ENCODE data around the gene SH3BGRL2.
"Not testable (repeated sequence)": the region's sequence is repeated elsewhere in the genome, so short reads cannot be mapped to it uniquely, and the experiment has no call there.

Gene SH3BGRL2

DNA sequence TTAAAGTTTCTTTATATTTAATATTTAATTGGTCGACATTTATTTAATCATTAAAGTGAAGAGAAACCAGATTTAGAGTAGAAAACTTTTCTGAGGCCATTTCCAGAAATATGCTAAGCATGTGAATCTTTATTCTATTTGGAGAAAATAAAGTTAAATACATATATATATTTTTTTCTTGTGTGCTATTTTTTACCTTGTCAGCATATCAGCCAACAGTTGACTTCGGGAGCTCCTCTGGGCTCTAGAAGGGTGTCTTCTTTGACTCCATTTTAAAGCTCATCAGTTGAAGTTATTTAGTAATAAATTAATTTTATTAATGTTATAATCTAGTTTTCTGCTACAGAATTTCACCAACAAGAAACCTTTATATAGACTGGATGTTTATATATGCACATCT is 73.1 kb downstream of the SH3BGRL2 start:
- FAIRE-seq = no peak

DNA sequence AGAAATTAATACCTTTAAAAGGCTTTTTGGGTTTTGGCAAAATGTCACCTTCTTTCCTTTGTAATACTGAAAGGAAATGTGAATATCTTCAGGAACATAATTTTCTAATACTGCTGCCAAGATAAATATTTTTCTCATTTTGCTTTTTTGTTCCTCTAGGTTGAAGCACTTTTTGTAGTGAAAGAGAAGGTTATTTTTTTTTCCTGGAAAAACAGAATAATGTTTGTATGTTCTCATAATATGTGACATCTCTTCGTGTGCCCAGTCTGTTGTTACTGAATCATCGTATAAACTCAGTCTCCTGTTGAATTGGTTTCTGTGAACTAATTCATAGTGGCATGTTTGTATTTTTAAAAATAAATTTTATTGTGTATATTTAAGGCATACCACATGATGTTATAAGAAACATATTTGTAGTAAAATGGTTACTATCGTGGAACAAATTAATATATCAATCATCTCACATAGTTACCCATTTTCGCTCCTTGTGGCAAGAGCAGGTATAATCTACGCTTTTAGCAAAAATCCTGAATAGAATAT is 74.4 kb downstream of the SH3BGRL2 start:
- FAIRE-seq = peak; percentile 45

DNA sequence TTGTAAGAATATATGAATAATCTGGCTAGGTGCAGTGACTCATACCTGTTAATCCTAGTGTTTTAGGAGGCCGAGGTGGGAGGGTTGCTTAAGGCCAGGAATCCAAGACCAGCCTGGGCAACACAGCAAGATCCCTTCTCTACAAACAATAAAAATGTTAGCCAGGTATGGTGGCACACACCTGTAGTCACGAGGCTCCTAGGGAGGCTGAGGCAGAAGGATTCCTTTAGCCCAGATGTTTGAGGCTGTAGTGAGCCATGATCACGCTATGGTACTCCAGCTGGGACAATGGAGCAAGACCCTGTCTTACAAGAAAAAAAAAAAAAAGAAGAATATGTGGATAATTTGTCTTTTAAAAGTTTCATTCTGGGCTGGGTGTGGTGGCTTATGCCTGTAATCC is 75.4 kb downstream of the SH3BGRL2 start:
- no peak for FAIRE-seq

DNA sequence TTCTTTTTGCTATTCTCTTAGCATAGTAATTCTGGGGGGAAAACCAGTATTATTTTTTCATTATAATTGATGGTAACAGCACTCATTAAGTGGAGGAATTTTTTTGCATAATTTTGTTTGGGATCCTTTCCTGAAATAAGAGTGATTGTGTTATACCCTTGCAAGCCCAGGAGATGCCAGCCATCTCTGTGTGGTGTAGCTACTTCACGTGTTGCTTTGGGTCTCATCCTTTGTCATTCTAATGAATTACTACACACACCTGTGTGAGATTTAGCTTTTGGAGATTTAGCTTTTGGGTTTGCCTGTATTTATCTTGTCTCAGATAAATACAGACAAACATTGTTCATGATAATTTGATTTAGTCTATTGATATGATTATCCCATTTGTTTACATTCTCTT is 76.5 kb downstream of the SH3BGRL2 start:
- no peak for FAIRE-seq

DNA sequence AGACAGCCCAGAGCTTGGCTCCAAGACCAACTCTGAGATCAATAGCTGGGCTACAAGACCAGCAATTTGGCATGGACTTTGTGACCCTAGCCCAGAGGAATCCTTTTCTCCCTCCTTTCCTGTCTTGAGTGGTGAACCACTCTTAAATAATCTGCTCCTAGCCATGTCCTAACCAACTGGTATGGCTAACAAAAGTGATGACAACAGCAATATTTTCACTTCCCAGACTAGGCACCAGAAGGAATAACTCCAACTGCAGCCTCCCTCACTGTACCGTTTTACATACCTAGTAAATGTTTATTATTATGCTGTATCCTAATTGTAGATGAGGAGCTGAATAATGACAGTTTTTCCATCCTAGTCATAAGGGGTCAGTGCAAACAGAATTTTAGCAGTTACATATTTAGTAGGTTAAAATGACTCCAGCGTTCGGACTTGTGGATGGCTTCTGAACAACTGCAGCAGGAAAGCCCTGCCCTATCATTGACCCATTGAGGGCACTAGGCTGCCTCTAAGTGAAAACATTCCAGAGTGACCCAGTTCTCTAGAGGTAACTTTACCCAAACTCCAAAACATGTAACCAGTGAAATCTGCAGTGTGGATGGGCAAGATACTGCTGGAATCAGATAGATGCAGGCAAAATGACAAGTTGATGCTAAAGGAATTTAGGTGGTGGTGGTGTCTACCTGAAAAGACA is 77.1 kb downstream of the SH3BGRL2 start:
- FAIRE-seq = no peak

DNA sequence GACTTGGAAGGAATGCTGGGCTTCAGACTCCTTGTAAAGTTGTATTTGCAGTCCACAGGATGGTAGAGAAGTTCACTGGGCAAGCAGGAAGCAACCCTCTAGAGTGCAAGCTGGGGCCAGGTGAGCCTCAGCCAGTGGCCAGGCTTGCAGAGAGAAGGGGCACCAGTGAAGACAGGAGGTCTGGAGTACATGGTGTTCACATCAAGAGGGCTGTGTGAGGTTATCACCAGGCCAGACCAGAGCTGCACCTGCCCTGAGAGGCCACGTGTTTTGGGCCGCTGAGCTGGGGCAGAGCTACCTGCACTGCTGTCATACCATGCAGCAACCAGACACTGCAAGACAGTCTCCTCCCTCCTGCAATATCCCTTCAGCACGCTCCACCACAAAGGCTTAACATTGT is 79.0 kb downstream of the SH3BGRL2 start:
- no peak for FAIRE-seq

DNA sequence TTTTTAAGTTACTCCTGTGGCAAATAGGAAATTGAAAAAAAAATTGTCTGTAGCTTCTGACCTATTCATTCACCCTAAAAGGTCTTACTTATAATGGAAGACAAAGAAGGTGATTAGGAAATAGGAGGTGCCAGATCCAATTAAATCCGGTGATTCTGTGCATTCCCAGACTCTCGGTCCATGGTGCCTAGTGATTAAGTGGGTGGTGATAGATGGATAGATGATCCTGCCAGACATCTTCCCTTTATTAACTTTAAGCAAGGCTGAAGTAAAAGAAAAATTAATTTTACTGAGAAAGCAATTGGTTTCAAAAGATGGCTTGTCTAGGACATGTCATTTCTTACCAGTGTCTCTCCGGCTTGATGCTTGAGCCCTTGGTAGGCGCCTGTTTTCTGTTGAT is 80.0 kb downstream of the SH3BGRL2 start:
- no peak for FAIRE-seq

DNA sequence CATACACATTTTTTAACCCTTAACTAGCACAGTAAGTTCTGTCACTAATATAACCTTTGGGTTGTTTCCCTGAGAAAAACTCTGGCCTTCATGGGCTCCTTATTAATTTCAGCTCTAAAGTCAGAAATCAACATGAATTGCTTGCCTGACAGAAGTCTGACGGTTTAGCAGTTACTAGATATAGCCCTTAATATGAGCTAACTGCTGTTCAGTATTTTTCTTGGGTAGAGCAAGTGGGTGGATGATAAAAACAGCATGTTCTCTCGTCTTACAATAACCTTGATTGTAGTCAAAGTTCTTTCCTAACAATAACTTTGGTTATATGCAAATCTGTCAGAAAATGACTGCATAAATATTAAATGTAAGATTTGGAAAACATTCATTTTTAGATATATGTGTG is 81.0 kb downstream of the SH3BGRL2 start:
- no peak for FAIRE-seq

DNA sequence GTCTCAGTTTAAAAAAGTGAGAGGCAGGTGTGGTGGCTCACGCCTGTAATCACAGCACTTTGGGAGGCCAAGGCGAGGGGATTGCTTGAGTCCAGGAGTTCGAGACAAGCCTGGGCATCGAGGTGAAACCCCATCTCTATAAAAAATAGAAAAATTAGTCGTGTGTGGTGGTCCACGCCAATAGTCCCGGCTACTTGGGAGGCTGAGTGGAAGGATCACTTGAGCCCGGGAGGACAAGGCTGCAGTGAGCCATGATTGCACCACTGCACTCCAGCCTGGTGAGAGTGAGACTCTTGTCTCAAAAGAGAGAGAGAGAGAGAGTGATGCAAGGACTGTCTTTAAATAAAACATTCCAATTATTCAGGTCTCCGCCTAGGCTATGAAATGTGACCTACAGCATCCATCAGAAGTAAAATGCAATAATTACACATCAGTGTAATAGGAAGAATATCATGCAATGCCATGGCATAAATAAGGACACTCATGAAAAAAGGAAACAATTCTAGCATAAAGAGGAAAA is 81.5 kb downstream of the SH3BGRL2 start:
- no peak for FAIRE-seq

DNA sequence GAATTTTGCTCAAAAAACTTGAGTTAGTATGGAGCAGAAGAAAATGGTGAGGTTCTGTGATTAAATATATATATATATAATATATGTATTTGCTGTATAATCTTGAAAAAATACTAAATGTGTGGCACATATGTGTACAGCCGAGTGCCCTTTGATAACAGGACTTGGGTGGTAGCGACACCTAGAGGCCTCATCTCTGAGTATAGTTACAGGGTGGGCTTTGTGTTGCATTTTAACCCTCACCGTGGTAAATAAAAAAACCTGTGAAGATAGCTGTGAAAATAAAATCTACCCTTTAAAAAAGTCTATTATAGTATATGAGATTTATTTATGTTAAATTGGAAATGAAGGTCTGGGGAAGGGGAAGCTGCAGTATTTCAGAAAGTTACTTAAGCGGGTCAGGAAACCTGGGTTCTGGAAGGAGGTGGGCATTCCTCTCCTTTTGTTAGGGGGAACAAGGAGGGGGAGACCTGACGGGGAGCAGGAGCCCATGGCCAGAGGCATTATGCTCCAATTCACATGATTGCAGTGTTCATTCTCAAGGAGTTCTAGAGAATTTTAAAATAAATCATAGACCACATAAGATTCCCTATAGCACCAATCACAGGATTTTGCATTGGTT is 82.7 kb downstream of the SH3BGRL2 start:
- FAIRE-seq = no peak

DNA sequence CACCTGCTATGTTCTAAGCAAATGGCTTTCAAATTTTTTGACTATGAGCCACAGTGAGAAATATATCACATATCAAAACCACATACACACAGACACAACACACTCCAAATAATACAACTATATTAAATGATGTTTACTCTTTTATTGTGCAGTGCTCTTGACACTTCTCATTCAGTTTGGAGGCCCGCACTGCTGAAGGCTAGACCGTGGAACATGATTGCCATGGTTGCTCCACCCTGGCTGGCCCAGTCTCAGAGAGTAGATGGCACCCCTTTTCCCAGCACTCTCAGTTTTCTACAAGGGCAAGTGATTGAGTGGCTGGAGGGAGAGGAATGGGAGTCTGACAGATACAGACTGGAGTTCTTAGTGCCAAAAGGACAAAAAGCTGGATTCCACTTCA is 86.9 kb downstream of the SH3BGRL2 start:
- FAIRE-seq = no peak

DNA sequence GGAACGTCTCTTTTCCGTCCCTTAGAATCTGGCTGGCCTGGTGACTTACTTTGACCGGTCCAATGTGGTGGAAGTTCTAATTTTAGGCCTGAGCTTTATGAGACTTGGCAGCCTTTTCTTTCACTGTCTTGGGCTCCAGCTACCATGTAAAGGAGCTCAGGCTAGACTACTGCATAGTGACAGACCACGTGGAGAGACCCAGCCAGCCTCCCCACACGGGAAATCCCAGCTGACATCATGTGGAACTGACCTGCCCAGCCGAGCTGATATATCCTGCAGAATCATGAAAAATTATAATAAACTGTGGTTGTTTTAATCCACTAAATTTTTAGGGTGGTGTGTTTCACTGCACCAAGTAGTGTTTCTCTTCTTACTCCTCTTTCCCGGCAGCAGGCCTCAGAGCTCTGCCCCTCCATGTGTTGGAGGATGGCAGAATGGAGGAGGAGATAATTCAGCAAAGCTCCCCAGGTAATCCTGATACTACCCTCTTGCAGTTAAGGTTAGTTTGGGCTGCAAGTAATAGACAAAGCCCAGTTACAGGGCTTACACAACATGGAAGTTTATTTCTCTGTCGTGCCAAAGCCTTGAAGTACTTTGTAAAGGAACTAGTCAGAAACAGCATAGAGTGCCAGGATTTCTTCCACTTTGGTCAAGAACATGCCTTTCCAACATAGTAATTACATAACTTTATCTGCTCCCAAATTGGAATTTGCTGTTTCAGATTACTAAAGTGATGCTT is 87.5 kb downstream of the SH3BGRL2 start:
- FAIRE-seq = no peak

DNA sequence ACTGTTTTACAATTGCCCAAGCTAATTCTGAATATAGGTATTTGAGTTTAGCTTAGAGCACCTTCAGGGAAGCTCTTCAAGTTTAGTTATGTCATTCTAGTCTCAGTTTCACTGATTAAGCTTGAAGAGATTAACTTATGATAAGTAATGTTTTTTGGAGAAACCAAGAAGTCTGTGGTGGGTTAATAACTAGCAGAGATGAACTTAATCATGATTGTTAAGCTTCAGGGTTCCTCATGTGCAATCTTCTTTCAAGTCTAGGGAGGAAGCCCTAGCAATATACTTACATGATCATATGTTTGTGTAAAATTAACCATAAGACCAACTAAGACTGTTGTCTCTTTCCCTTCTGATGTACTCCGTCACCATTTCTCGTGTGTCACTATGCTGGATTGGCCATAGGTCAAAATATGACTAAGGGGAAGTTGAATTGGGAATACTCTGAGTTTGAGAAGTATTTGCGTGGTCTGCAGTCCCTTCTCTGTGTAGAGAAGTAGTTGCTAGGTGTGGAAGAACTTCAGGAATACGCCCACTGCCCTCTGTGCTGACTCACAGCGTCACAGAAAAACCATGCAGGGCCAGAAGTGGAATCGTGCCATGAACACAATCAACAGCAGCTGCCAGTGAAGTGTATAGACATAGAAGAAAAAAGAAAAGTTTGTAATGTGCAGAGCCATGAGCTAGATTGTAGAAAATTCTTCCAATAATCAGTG is 88.3 kb downstream of the SH3BGRL2 start:
- FAIRE-seq = no peak

DNA sequence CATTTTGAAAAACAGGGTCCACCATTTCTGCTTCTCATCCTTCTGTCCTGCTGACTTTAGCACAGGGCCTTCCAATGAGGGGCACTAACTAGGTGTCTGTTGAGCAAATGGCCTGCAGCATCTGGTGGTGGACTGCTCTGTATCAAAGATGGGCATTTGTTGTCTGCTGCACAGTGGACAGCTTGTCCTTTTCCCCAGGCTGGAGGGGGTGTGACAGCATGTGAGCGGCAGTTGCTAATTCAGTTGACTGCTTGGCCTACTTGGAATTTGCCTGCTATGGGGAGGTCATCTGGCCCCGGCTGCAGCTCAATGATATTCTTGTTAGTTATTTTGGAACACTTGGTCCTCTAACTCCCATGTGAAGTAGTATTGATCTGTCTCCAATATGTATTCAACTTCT is 93.7 kb downstream of the SH3BGRL2 start:
- no peak for FAIRE-seq

DNA sequence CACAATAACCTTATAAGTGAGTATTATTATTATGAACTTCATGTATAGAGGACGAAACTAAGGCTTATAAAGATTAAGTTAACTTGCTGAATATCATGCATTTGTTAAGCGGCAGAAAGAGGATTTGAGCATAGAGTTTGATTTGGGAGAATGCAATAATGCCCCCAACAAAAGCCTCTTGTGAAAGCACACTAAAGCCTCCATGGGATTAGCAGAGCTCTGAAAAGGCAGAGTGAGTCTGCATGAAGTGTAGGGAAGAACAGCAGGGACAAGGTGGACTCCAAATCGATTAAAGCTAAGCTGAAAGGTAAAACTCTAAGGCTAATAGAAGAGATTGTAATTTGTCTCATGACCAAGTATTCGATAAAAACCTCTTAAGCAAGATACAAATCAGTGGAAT is 100.3 kb downstream of the SH3BGRL2 start:
- no peak for FAIRE-seq

DNA sequence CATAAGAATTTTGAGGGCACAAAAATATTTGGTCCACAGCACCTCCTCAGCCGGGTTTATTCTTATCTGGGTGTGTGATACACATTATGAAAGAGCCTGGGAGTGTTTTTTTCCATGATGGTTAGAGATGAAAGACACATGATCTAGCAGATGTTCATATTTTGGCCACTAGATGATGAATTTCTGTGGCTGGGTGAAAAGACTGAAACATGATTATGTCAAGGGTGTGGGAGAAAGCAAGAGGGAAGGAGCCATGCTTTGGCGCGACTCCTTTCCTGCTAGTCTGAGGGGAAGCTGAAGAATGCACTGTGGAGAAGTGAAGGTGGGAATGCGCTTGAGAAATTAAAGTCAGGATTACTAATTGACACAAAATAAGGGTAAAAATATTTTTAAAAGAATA is 102.3 kb downstream of the SH3BGRL2 start:
- no peak for FAIRE-seq

DNA sequence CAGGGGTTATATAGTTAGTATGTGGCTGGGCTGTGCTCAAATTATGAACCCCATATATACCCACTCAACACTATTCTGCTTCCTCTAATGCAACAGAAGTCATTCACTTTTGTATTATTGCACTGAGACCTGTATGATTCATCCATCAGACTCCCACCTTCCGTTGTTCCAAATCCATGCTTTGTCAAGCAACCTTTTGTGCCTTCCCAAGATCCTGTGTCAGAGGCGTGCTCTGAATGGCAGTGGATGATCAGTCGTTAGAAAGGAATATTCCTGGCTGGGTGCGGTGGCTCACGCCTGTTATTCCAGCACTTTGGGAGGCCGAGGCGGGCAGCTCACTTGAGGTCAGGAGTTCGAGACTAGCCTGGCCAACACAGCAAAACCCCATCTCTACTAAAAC is 103.2 kb downstream of the SH3BGRL2 start:
- no peak for FAIRE-seq

DNA sequence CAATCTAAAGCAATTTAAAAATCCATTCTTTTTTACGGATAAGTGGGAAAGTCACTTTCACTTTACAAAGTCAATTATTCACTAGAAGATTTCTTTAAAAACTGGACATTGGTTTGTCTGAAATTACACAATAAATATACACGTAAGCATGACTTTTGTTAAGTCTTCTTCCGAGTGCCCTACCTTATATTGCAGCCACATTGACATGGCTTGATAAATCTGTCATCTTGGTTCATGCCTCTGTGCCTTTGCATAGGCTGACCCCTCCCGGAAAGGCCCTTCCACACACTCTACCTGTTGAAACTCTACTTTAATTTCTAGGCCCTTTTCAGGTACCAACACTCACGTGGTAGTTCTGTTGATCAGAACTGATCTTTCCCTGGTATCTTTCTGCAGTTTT is 104.1 kb downstream of the SH3BGRL2 start:
- no peak for FAIRE-seq

DNA sequence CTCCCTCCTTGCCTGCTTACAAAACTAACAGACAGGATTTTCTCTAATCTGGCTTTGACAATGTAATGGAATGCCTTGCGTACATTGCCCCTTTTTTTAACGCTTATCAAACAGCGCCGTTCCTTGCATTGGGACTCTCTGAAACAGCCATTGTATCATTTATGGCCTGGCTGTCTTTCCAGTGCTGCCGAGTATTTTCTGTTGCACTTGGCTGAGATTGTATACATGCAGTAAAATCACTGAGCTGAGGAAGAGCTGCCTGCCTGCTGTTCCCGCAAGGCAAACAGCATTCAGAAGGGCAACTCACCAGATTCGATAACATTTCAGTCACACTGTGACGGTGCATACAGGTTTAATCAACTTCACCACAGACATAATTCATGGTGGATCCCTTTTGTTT is 106.0 kb downstream of the SH3BGRL2 start:
- FAIRE-seq = no peak

DNA sequence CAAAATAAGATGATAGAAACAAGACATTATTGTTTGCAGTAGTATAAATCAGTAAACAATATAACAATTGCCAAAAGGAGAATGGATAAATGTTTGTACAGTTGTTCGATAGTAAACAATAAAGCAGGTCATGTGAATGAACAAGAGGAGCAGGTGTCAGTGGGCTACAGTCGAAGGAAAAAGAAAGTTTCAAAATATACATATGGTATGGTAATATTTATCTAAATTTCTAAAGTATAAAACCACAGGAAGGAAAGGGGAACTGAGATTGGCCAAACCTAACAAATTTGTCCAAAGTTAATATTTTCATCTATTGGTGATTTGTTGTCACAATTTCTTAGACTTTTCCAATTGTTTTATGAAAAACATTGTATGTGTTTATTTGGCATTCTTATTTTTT is 110.9 kb downstream of the SH3BGRL2 start:
- no peak for FAIRE-seq

DNA sequence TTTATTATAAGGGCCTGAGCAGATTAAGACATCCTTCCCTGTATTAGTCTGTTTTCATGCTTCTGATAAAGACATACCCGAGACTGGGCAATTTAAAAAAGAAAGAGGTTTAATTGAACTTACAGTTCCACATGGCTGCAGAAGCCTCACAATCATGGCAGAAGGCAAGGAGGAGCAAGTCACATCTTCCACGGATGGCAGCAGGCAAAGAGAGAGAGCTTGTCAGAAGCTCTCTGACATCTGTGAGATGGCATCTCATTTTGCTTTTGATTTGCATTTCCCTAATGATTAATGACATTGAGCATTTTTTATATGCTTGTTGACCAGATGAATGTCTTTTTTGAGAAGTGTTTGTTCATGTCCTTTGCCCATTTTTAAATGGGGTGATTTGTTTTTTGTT is 114.2 kb downstream of the SH3BGRL2 start:
- FAIRE-seq = not testable (repeated sequence)

DNA sequence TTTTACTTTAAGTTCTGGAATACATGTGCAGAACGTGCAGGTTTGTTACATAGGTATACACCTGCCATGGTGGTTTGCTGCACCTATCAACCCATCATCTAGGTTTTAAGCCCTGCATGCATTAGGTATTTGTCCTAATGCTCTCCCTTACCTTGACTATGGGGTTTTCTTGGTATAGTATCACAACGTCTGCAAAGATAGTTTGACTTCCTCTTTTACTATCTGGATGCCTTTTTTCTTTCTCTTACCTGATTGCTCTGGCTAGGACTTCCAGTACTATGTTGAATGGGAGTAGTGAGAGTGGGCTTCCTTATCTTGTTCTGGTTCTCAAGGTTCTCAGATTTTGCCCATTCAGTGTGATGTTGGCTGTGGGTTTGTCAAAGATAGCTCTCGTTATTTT is 115.2 kb downstream of the SH3BGRL2 start:
- FAIRE-seq = not testable (repeated sequence)

DNA sequence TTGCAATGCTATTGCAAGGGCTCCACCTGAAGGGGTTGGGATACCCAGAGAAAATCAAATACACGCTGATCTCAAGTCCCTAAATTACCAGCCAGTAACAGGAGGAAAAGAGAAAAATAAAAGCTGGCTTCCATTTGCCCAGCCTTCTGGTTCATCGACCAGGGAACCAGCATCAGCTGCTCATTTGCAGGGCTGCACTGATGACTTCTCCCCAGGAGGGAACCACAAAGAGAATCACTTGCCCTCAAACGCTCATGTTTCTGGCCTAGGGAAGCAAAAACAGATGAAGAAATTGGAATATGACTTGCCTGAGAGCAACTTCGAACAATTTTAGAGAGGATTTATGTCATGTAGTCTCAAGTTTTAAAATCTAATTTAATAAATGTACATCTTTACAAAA is 119.7 kb downstream of the SH3BGRL2 start:
- no peak for FAIRE-seq
